Measurements from ENCODE around the gene IQCM.

- no peak for TF ChIP-seq ZNF24 (IDR thresholded peaks at IDR 0.05)
- no peak for TF ChIP-seq CTCF (IDR thresholded peaks at IDR 0.05 in 2 of 3, conservative IDR thresholded peaks at IDR 0.05 in 1 of 3; ENCODE audit: control insufficient read depth in 2 of 3, extremely low read depth in 1 of 3, insufficient read depth in 1 of 3, low read depth in 3 of 3, low read length in 3 of 3)
- TF ChIP-seq POLR2A (IDR thresholded peaks at IDR 0.05; ENCODE audit: low read depth, low read length): no peak
- no peak for TF ChIP-seq BCLAF1 (IDR thresholded peaks at IDR 0.05)
- no peak for TF ChIP-seq REST (IDR thresholded peaks at IDR 0.05; ENCODE audit: low read depth, low read length)
- no peak for TF ChIP-seq ATF3 (IDR thresholded peaks at IDR 0.05; ENCODE audit: borderline replicate concordance, extremely low read depth, low read depth, low read length)
- TF ChIP-seq NFYA (IDR thresholded peaks at IDR 0.05; ENCODE audit: borderline replicate concordance, low read depth, low read length): no peak
- TF ChIP-seq FOS (IDR thresholded peaks at IDR 0.05; ENCODE audit: borderline replicate concordance, extremely low read depth, insufficient read length): no peak
- no peak for TF ChIP-seq SP1 (IDR thresholded peaks at IDR 0.05; ENCODE audit: low read depth, low read length)
- no peak for TF ChIP-seq SIN3A (IDR thresholded peaks at IDR 0.05; ENCODE audit: low read depth, low read length)
Measured at GRCh38 chr4:149553959-149554520, 261.6 kb downstream of the IQCM start.
